Mesothelial cell of epicardium (in vitro differentiated cells): Measurements from ENCODE around the gene BIRC5. TPM values are rescaled to one million over a fixed set of nuclear protein-coding genes. Genes with fewer than 3 reads are reported as not detected.
A peak's percentile ranks its signal among the peaks of the same experiment; 100 is the strongest.

ENCODE experiments used
- DNase-seq, 2 experiments: peaks; one replicate each; pipeline ENCODE4 v3.0.0; 2021; ENCODE audit warnings: low spot score in 2 of 2; ENCODE audit not compliant: unreplicated experiment in 2 of 2
- H3K27ac Mint-ChIP-seq: 2 replicates; pipeline ENCODE4 v1.8.0; 2021; ENCODE audit warnings: mixed read lengths
- H3K27me3 Mint-ChIP-seq: 2 replicates; pipeline ENCODE4 v1.8.0; 2021; ENCODE audit warnings: low read depth, mixed read lengths
- H3K36me3 Mint-ChIP-seq: 2 replicates; pipeline ENCODE4 v1.8.0; 2021; ENCODE audit warnings: mixed read lengths
- H3K4me1 Mint-ChIP-seq: 2 replicates; pipeline ENCODE4 v1.8.0; 2021; ENCODE audit warnings: mixed read lengths
- H3K4me3 Mint-ChIP-seq: 2 replicates; pipeline ENCODE4 v1.8.0; 2021; ENCODE audit warnings: mild to moderate bottlenecking, moderate library complexity, mixed read lengths
- H3K9me3 Mint-ChIP-seq: 2 replicates; pipeline ENCODE4 v1.8.0; 2021; ENCODE audit warnings: mixed read lengths
- CTCF ChIP-seq: fragments of 200-600 bp; sonication (generic); IDR thresholded peaks from one replicate; pipeline ENCODE4 v1.5.0; 2021; ENCODE audit warnings: antibody characterized with exemption; ENCODE audit not compliant: unreplicated experiment
- total RNA-seq: library from RNA; stranded (reverse); gene quantifications from 3 replicates; pipeline ENCODE4 v1.2.1, GENCODE V29; 2021

Gene BIRC5
- total RNA-seq, 1 donor from 2014 or later: 22.8 TPM

GRCh38 chr17:78241277-78242023 is 27.4 kb downstream of the BIRC5 start:
- no peak for TF ChIP-seq CTCF
- H3K4me3 Mint-ChIP-seq: no peak overlapping the region
- H3K27me3 Mint-ChIP-seq: no peaks in the 10 kb centered on the region
- H3K27ac Mint-ChIP-seq: no peak overlapping the region
- H3K9me3 Mint-ChIP-seq: peaks cover 4% of the 10 kb centered on the region
- peaks cover 13% of the 10 kb centered on the region for H3K4me1 Mint-ChIP-seq
- no peak for DNase-seq
- H3K36me3 Mint-ChIP-seq: no peaks in the 10 kb centered on the region

GRCh38 chr17:78242024-78242742 is 28.1 kb downstream of the BIRC5 start:
- H3K27ac Mint-ChIP-seq: no peak overlapping the region
- H3K4me1 Mint-ChIP-seq: peaks cover 13% of the 10 kb centered on the region
- H3K27me3 Mint-ChIP-seq: no peaks in the 10 kb centered on the region
- H3K9me3 Mint-ChIP-seq: peaks cover 4% of the 10 kb centered on the region
- no peak for DNase-seq
- H3K36me3 Mint-ChIP-seq: no peaks in the 10 kb centered on the region
- no peak for TF ChIP-seq CTCF
- H3K4me3 Mint-ChIP-seq: no peak overlapping the region

- H3K27ac Mint-ChIP-seq: peak overlapping the region; percentile 35
- no peaks in the 10 kb centered on the region for H3K27me3 Mint-ChIP-seq
- TF ChIP-seq CTCF: no peak
- peaks cover 4% of the 10 kb centered on the region for H3K9me3 Mint-ChIP-seq
- H3K4me3 Mint-ChIP-seq: no peak overlapping the region
- no peaks in the 10 kb centered on the region for H3K36me3 Mint-ChIP-seq
- peaks cover 17% of the 10 kb centered on the region for H3K4me1 Mint-ChIP-seq
- no peak for DNase-seq
Observed at GRCh38 chr17:78247304-78247703, 33.3 kb downstream of the BIRC5 start.

- no peaks in the 10 kb centered on the region for H3K27me3 Mint-ChIP-seq
- peaks cover 27% of the 10 kb centered on the region for H3K4me1 Mint-ChIP-seq
- no peak for DNase-seq
- no peak overlapping the region for H3K4me3 Mint-ChIP-seq
- H3K36me3 Mint-ChIP-seq: no peaks in the 10 kb centered on the region
- no peak overlapping the region for H3K27ac Mint-ChIP-seq
- TF ChIP-seq CTCF: no peak
- H3K9me3 Mint-ChIP-seq: peaks cover 4% of the 10 kb centered on the region
Observed at GRCh38 chr17:78248051-78248914, 34.2 kb downstream of the BIRC5 start.

GRCh38 chr17:78249074-78249817 is 35.2 kb downstream of the BIRC5 start:
- peaks cover 30% of the 10 kb centered on the region for H3K4me1 Mint-ChIP-seq
- H3K27me3 Mint-ChIP-seq: no peaks in the 10 kb centered on the region
- no peak overlapping the region for H3K27ac Mint-ChIP-seq
- no peaks in the 10 kb centered on the region for H3K36me3 Mint-ChIP-seq
- TF ChIP-seq CTCF: no peak
- H3K4me3 Mint-ChIP-seq: peak overlapping the region; percentile 13
- H3K9me3 Mint-ChIP-seq: peaks cover 4% of the 10 kb centered on the region
- DNase-seq: peak in 1 of 2 experiments; percentile 19
